KG1 (cell line): ENCODE results near the gene RAB10.
"Not testable (repeated sequence)": the region's sequence is repeated elsewhere in the genome, so short reads cannot be mapped to it uniquely, and the experiment has no call there.

Experiments used
- DNase-seq: peaks from one replicate; lab custom pipeline; 2025; lab: John Stamatoyannopoulos, UW

Gene RAB10

DNA sequence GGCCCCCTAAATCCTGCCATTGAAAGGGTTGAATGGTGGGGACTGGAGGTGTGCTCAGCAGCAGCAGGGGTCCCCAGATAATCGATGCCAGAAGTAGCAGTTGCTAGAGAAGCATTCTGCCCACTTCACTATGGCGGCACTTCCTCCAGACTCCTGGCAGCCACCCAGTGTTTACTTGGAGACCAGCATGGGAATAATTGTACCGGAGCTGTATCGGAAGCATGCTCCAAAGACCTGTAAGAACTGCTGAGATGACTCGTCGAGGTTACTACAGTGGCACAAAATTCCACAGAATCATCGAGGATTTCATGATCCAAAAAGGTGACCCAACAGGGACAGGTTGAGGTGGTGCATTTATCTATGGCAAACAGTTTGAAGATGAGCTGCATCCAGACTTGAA lies 128.0 kb downstream of the RAB10 start:
- DNase-seq = no peak

GRCh38 chr2:26162963-26163362 lies 129.1 kb downstream of the RAB10 start:
- DNase-seq = no peak

- DNase-seq = no peak
Measured at GRCh38 chr2:26164231-26164630, 130.3 kb downstream of the RAB10 start.

GRCh38 chr2:26164641-26165211 lies 130.8 kb downstream of the RAB10 start:
- no peak for DNase-seq

DNA sequence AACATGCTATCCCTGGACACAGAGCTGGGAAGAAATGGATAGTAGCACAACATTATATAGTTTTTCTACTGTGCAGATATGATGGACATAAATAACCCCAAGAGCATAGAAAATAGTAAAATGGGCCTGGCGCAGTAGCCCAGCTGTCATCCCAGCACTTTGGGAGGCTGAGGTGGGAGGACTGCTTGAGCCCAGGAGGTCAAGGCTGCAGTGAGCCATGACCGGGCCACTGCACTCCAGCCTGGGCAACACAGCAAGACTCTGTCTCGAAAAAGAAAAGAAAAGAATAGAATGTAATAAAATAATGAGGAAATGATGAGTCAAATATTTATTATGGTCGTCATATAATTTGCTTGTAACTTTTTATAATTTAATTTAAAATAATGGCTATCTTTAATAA lies 131.5 kb downstream of the RAB10 start:
- no peak for DNase-seq

DNA sequence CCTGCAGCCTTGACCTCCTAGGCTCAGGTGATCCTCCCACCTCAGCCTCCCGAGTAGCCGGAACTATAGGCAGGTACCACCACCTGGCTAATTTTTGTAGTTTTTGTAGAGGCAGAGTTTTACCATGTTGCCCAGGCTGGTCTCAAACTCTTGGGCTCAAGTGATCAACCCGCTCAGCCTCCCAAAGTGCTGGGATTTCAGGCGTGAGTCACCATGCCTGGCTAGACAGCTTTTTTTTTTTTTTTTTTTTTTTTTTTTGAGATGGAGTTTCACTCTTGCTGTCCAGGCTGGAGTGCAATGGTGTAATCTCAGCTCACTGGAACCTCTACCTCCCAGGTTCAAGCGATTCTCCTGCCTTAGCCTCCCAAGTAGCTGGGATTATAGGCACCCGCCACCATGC lies 132.7 kb downstream of the RAB10 start:
- DNase-seq = not testable (repeated sequence)

GRCh38 chr2:26168785-26169184 lies 134.9 kb downstream of the RAB10 start:
- no peak for DNase-seq

DNA sequence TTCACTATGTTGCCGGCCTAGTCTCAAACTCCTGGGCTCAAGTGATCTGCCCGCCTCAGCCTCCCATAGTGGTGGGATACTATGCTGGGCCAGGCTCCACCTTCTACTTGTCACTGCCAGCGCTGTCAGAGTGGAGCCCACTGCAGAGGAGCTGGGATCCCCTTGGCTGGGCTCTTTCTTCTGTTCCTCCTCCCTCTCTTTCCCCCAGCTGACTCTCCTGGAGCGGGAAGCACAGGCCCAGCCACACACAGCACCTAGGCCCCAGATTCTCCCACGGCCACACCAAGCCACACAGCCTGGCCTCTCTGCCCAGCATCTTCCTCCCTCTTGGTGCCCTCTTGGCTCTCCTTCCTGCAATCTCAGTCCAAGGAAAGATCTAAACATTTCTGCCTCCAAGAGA lies 135.3 kb downstream of the RAB10 start:
- DNase-seq = no peak

DNA sequence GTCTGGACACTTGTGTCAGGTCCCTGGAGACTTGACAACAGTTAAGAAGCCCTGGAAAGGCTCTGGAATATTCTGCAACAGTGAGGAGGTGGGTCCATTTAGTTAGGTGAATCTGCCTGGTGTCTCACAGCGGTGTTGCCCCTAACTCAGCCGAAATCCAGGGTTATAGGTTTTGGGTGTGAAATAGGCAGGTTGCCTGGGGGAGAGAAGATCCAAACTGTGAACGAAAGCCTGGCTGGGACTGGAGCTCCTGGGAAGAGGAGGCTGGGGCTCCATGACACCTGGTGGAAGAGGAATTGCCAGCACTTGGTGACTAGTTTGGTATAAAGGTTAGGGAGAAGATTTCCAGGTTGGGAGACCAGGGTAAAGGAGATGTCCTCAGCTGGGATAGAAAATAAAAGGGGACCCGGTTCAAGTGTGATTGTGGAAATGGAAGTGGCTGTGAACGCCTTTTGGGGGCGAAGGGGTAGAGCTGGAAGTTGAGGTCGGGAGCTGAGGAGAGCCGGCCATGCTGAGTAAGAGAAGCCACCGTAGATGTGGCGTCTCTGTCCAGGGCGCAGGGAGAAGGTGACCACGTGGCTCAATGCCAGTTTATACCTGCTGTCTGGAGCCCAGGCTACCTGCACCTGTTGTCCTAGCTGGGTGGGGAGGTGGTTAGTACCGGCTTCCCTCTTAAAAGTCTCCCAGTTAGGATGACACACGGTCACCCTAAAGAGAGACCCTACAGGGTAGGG lies 136.0 kb downstream of the RAB10 start:
- no peak for DNase-seq

- no peak for DNase-seq
Measured at GRCh38 chr2:26170795-26171194, 136.9 kb downstream of the RAB10 start.

- DNase-seq = no peak
Measured at GRCh38 chr2:26172189-26172870, 138.4 kb downstream of the RAB10 start.

- DNase-seq = no peak
Measured at GRCh38 chr2:26172871-26173775, 139.2 kb downstream of the RAB10 start, which contains the start of gene GAREM2. GAREM2 (plus strand) TSS chr2:26173088; CDS start chr2:26173221, 133 bp downstream.

DNA sequence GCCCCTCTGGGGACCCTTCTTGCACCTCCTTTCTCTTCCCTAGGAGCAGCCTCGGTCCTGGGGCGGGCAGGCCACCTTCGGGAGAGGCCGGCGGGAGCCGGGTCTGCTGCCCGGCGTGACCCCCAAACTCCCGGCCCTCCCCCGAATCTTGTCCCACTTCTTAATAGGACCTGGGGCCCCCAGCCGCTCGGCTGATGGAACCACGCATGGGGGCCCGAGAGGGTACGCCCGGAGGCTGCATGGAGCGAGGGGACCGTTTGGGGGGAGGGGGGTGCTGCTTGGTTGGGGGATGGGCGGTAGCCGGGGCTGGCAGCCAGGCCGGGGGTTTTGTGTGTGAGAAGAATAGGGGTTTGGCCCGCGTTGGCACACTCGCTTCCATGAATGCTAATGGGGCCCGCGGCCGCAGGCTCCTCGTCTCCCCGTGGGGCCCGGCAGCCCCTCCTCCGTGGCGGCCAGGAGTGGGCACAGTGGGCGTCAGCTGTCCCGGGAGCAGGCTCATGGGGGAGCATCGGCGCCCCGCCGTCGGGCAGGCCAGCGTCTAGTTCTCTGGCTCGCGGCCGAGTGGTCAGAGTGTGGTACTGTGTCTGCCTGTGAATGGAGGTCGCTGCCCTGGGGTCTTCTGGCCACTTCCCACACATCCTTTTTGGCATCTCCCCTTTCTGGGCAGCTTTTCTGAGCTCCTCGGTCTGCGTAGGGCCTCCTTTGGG lies 140.0 kb downstream of the RAB10 start:
- DNase-seq = no peak

GRCh38 chr2:26174691-26175465 lies 141.0 kb downstream of the RAB10 start:
- DNase-seq = no peak

DNA sequence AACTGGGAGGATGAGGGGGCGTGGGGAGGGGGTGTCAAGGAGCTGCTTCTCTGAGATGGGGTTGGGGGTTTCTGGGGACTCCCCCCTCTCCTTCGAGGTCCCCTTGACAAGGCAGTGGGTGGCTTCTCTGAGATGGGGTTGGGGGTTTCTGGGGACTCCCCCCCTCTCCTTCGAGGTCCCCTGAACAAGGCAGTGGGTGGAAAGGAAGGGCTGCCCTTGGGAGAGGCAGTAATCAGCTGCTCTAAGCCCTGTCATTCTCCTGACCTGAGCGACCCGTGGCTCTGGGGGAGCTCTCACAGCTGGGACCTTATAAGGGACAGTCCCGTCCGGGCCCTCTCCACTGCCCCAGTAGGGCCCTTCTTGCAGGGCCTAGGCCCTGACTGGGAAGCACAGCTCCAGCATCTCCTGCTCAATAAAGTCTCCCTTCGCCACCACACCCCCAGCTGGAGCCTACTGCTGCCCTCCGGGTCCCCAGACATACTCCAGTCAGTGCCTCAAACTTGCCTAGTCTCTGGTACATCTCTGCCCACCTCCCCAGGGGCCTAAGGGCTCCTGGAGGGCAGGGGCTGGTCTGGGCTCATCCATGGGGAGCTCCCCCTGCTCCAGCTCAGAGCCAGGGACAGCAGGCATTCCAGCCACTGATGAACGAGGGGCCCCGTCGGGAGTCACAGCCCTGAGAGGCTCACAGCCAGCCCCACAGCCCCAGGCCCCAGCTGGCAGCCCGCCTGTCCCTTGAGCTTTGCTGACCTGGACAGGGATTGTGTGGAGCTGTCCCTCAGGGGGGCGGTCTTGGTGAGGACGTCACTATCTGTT lies 141.8 kb downstream of the RAB10 start:
- DNase-seq = no peak

- DNase-seq = no peak
Measured at GRCh38 chr2:26176279-26176615, 142.4 kb downstream of the RAB10 start.

DNA sequence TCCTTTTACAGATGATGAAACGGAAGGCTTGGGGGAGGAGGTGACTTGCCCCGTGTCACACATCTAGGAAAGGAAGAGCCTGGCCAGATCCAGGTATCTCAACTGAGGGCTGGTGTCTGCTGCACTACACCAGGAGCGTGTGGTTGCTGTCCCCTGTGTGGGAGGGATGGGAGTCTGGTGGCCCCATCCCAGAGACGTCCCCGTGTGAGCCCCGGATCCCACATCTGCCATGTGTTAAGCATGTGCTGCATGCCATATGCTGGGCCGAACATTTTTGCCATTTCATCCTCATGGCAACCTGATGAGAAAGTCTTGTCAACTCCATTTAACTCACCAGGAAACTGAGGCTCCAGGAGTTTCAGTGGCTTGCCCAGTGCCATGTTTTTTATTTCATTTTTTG lies 143.2 kb downstream of the RAB10 start:
- no peak for DNase-seq

DNA sequence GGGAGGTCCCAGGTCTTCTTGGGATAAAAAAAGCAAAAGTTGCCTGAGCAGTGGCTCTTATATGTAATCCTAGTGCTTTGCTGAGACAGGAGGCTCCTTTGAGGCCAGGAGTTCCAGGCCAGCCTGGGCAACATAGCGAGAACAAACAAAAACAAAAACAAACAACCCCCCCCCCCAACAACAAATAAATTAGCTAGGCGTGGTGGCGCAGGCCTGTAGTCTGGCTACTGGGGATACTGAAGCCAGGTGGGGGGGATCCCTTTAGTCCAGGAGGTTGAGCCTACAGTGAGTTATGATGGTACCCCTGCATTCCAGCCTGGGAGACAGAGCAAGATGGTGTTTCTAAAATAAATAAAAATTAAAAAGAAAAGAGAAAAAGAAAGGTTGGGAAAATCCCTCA lies 144.4 kb downstream of the RAB10 start:
- no peak for DNase-seq

- no peak for DNase-seq
Measured at GRCh38 chr2:26178746-26179436, 145.0 kb downstream of the RAB10 start.
